Measurements from ENCODE around the gene C18orf32. TPM values are rescaled to one million over a fixed set of nuclear protein-coding genes. Genes with fewer than 3 reads are reported as not detected.

The C18orf32 gene
- total and polyA plus RNA-seq, 2 of the 13 experiments (the other 11 are each of a cell fraction or from before 2014, with no cell fraction given) = 17.6 to 20.6 TPM

- TF ChIP-seq ZNF350 (CRISPR knock-in tag; IDR thresholded peaks at IDR 0.05; ENCODE audit: borderline replicate concordance, low read depth) = peak; percentile 93
- no peak for TF ChIP-seq ZNF260 (CRISPR knock-in tag; IDR thresholded peaks at IDR 0.05; ENCODE audit: borderline replicate concordance, low read depth)
- peak; percentile 31; the same call in 1 of the 2 replicates for TF ChIP-seq GZF1 (CRISPR knock-in tag; IDR thresholded peaks at IDR 0.05)
- TF ChIP-seq ZMYM3 (CRISPR knock-in tag; IDR thresholded peaks at IDR 0.05) = 0 out of 2 replicates have a peak, but pooled peaks have one; percentile 20
- TF ChIP-seq CHD4 (IDR thresholded peaks at IDR 0.05; ENCODE audit: borderline replicate concordance, low read length) = no peak
- TF ChIP-seq THRA (CRISPR knock-in tag; IDR thresholded peaks at IDR 0.05; ENCODE audit: borderline replicate concordance) = no peak; the same call in 1 of the 2 replicates
- TF ChIP-seq, protein P1, sequence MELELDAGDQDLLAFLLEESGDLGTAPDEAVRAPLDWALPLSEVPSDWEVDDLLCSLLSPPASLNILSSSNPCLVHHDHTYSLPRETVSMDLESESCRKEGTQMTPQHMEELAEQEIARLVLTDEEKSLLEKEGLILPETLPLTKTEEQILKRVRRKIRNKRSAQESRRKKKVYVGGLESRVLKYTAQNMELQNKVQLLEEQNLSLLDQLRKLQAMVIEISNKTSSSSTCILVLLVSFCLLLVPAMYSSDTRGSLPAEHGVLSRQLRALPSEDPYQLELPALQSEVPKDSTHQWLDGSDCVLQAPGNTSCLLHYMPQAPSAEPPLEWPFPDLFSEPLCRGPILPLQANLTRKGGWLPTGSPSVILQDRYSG (CRISPR knock-in tag; IDR thresholded peaks at IDR 0.05) = no peak
- peak; percentile 81 for TF ChIP-seq ZNF564 (CRISPR knock-in tag; IDR thresholded peaks at IDR 0.05)
- TF ChIP-seq HOXA5 (CRISPR knock-in tag; IDR thresholded peaks at IDR 0.05) = peak; percentile 78
- TF ChIP-seq KDM4B (CRISPR knock-in tag; IDR thresholded peaks at IDR 0.05) = peak; percentile 97; the same call in 1 of the 2 replicates
- TF ChIP-seq MYNN (CRISPR knock-in tag; IDR thresholded peaks at IDR 0.05; ENCODE audit: low read depth) = no peak
- TF ChIP-seq, protein P2, sequence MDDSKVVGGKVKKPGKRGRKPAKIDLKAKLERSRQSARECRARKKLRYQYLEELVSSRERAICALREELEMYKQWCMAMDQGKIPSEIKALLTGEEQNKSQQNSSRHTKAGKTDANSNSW (CRISPR knock-in tag; IDR thresholded peaks at IDR 0.05; ENCODE audit: borderline replicate concordance) = no peak
- no peak for TF ChIP-seq ZNF713 (CRISPR knock-in tag; IDR thresholded peaks at IDR 0.05)
- no peak for TF ChIP-seq HNF4A (CRISPR knock-in tag; IDR thresholded peaks at IDR 0.05)
- TF ChIP-seq CBFB (CRISPR knock-in tag; IDR thresholded peaks at IDR 0.05) = peak; percentile 31; the same call in 1 of the 2 replicates
- no peak for TF ChIP-seq ZNF543 (CRISPR knock-in tag; IDR thresholded peaks at IDR 0.05)
- peak; percentile 43 for TF ChIP-seq ZNF407 (CRISPR knock-in tag; IDR thresholded peaks at IDR 0.05; ENCODE audit: not compliant biosample characterization)
These were observed 5.0 kb upstream of the C18orf32 start, which contains the start of gene RPL17 (continued) for GRCh38 chr18:49491857-49492693.

All from HepG2 (cell line).